Kidney capillary endothelial cell (primary cell): ENCODE data around the gene MEGF9.
"Not testable (repeated sequence)": the region's sequence is repeated elsewhere in the genome, so short reads cannot be mapped to it uniquely, and the experiment has no call there.

Experiments
- DNase-seq: peaks from one replicate; pipeline ENCODE4 v3.0.0-alpha.2; 2018; ENCODE audit warnings: low spot score

MEGF9 gene

DNA sequence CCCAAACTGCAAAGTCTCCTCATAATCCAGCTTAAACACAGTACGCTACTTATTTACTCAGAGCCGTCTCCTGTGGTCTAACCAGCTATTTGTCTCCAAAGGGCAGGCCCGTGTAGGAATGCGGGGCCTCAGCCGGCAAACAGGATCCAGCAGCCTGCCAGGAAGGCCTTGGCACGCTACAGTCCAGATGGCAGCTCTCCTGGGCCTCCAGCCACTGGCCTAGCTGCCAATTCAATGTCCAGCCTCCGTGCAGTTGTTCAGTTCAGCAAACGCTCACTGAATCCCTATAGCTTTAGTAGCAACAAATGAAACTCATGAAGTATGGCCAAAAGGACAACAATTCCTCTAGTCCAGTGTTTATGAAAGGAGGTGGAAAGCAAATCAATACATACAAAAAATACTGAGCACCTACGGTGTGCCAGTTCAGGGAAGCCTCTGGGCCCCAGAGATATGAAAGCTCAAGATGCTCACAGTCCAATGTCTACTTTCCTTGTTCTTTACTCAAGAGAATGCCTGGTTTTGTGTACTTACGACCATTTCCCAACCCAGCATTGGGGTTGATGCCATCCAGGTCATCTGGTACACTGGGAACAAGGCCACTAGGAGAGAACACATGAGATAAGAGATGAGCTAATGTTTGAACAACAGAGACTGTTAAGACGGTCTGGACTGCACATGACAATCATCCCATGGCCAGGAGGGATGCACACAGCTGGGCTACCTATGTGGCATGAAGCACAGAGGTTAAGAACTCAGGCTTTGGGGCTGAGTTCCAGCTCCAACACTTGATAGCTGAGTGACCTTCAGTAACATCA lies 142.6 kb downstream of the MEGF9 start:
- no peak for DNase-seq

DNA sequence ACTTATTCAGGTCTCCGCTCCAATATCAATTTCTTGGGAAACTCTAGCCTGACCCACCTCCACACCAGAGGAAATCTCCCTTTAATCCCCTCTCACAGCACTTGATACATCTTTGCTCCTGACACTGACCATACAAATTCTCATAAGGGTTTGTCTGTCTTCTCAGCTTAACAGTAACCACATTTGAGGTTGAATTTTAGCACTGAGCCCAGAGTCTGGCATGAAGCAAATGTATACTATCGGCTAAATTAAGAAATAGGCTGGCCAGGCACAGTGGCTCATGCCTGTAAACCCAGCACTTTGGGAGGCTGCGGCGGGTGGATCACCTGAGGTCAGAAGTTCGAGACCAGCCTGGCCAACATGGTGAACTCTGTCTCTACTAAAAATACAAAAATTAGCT lies 144.0 kb downstream of the MEGF9 start:
- no peak for DNase-seq

DNA sequence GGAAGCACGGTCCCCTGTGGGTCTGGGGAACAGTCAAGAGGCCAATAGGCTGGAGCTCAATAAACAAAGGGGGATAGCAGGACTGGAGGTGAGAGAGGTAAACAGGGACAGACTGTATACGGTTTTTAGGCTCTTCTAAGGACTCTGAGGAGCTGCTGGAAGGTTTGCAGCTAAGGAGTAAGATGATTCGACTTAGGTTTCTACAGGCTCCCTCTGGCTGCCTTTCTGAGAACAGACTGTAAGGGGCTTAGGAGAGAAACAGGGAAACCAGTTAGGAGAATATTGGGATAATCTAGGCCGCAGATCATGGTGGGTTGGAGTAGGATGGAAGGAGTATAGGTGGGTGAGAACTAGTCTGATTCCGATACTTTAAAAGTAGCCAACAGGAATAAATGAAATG lies 144.7 kb downstream of the MEGF9 start:
- DNase-seq, result no peak

DNA sequence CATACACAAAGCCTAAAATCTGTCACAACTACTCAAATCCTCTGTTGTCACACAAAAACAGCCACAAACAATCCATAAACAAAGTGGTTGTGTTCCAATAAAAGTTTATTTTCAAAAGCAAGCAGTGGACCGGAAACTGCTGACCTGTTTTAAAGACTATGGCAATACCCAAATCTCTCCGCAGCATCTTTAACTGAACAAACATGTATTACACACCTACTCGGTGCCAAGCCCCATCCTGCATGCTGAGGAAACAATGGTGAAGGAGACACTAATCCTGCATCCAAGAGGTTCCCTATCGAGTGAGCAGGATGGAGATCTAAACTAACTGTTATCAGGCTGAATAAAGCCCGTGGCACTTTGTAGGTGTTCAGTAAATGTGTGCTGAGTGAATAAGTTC lies 145.5 kb downstream of the MEGF9 start:
- DNase-seq, result no peak

DNA sequence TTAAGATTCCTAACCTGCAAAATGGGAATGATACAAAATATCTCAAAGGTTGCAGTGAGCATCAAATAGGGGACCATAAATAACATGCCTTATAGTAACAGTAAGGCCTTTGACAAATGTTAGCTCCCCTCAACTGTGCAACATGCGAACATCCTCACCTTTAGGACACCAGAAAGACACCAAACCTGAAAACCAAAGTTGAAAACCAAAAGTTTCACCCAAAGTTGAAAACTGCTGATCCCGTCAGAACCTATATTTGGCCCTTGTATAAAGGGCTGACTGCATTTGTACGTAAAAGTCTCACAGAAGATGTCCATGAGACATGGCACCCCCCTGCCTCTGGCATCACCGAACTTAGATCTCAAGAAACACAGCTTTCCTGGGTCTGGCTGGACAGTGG lies 146.4 kb downstream of the MEGF9 start:
- no peak for DNase-seq

DNA sequence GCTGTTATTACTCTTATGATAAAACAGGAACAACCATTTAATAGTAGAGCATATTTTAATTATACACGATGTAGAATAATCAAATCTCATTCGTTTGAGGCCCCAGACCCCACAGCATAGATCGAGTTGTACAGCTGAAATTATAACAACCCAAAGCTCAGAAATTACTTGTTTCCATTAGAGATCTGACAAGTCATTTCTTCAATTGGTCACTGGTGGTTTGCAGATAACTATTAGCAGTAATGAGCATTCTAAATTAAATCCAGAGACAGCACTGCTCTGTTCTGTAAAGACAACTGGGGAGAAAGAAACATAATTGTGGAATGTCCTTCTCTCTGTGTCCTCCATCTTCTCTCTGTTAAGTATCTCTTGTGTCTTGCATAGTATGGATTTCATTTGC lies 147.2 kb downstream of the MEGF9 start:
- DNase-seq, result no peak

DNA sequence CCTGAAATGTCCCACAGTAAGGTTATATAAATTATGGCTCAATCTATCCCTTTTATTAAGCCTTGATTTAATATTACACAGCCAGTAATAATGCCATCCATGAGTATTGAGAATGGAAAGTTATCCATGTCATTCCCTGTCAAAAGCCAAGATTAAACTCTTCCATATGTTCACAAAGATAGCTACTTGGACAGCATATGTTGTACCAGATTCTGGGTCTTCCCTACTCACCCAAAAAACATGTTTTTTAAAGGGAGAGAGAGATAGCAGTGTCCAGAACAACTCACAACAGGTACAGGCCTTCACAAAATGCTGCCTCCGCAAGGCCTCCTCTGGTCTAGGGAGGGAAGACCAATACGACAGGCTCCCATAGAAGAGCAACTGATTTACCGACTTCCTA lies 149.7 kb downstream of the MEGF9 start:
- no peak for DNase-seq

DNA sequence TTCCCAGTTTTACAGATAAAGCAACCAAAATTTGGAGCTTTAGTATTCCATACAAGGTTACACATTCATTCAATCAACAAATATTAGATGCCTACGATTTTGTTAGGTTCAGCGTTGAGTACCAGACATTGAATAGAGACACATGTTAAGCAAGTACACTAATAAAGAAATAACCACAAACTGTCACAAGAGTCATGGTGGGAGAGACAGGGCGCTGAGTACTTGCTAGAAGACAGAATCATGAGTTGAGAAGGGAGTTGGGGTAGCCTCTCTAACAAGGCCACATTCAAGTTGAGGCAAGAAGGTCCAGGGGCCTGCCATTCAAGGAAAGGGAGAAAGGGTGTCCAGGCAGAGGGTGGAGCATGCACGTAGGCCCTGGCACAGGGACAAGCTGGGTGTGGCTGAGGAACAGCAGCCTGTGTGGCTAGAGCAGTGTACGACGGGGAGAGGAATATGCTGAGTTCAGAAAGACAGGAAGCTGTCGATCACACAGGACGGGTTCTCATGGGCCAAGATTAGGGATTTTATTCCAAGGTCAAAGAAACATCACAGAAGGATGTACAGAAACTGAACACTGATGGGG lies 151.3 kb downstream of the MEGF9 start:
- no peak for DNase-seq

DNA sequence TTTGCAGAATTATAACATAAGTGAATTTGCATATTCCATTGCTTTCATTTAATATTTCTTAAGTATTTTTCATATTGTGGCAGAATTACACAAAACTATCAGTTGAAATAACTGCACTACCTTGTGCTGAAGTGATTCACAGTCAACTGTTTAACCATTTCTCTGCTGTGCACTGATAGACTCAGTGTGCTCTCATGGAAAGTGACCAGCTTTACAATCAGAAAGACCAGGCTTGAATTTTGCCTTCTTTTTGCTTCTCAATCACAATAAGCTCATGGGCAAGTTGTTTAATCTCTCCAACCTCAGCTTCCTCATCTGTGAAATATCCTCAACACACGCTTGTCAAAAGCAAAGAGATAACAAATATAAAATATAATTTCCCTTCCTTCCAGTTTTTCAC lies 152.6 kb downstream of the MEGF9 start:
- DNase-seq, result no peak

DNA sequence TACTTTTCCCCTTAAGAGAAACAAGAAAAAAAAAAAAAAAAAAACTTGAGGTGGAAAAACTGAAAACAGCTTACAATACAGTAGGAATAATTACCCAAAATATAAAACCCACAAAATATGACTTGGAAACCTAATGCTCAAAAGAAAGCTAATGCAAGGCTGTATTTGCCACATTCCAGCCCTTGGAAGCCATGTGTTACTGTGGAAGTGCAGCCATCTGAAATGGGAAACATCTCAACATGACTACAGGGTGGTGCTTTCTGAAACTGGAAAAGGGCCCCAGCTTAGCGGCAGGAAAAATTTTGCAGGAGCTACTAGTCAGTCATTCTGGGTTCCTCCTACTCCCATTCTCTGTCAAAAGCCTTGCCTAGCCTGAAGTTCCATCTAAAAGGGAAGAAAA lies 154.7 kb downstream of the MEGF9 start:
- DNase-seq, result no peak

DNA sequence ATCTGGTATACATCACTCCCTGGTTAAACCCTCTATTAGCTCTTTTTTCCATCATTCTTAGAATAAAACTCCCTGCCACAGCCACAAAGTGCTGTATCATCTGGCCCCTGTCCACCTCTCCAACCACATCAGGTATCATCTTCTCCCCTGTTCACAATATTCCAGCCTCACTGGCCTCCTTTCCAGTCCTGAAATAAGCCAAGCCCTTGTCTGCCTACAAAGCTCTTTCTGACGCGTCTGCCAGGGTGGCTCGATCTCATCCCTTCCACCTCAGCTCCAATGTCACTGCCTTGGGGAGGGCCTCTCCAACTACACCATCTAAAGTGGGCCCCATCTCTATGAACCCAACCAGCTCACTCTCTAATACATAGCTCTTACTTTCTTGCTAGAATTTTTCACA lies 155.8 kb downstream of the MEGF9 start:
- no peak for DNase-seq

DNA sequence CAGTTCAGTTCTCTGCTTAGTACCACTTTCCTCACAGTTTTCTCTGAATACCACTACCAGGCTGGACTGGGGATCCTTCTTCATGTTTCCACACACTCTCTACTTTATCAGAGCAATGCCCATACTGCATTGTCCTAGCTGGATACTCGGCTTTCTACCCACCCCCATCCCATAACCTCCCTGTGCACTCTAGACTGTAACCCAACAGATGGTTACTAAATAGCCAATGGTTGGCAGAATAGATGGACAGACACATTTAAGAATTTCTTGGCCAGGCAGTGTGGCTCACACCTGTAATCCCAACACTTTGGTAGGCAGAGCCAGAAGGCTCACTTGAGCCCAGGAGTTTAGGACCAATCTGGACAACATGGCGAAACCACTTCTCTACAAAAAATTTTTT lies 157.1 kb downstream of the MEGF9 start:
- DNase-seq, result no peak

DNA sequence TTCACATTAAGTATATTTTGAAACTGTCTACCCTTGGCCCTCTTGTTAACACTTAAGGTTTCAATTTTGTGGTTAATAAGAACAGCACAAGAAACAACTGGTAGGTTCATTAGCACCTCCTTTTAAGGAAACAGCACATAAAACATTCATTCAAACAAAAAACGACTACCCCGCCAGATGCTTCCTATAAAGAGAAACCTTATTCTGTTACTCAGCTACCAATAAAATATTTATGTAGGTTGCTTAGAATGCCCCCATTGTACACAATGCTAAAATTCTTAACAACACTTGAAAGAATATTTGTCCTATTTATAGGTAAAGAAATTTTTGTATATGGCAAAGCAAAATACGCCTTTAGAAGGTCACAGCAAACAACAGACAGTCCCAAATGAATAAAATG lies 157.5 kb downstream of the MEGF9 start:
- DNase-seq, result no peak

DNA sequence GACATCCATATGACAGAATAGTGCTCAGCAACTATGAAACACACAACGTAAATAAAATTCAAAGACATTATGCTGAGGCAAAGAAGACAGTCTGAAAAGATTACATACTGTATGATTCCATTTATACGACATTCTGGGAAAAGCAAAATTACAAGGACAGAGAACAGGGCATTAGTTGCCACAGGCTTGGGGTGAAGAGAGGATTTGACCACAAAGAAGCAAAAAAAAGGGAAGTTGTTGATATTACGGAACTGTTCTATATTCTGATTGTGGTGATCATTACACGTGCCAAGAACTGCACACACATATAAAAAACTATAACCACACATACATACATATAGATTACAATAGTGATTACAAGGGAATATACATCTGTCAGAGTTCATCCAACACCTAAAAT lies 158.4 kb downstream of the MEGF9 start:
- DNase-seq, result no peak

DNA sequence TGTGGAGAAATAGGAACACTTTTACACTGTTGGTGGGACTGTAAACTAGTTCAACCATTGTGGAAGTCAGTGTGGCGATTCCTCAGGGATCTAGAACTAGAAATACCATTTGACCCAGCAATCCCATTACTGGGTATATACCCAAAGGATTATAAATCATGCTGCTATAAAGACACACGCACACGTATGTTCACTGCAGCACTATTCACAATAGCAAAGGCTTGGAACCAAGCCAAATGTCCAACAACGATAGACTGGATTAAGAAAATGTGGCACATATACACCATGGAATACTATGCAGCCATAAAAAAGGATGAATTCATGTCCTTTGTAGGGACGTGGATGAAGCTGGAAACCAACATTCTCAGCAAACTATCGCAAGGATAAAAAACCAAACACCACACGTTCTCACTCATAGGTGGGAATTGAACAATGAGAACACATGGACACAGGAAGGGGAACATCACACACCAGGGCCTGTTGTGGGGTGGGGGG lies 162.0 kb downstream of the MEGF9 start:
- DNase-seq, result not testable (repeated sequence)
